Dermis microvascular lymphatic vessel endothelial cell (primary cell): Measurements from ENCODE around the gene MTHFD1. TPM values are rescaled to one million over a fixed set of nuclear protein-coding genes. Genes with fewer than 3 reads are reported as not detected.
A peak's percentile ranks its signal among the peaks of the same experiment; 100 is the strongest.

ENCODE experiments used
- DNase-seq, 2 donors: peaks; one replicate each; pipeline versions ENCODE4 v3.0.0 to v3.0.0-alpha.2; 2010; ENCODE audit warnings: low read depth in 2 of 2
- total RNA-seq: library from RNA; depleted of rRNA; stranded (reverse); fragments of >200 nt; gene quantifications from 2 replicates; pipeline ENCODE4 v1.2.1, GENCODE V29; 2014

The MTHFD1 gene
- total RNA-seq, 1 donor from 2014 or later: 48.3 TPM

DNA sequence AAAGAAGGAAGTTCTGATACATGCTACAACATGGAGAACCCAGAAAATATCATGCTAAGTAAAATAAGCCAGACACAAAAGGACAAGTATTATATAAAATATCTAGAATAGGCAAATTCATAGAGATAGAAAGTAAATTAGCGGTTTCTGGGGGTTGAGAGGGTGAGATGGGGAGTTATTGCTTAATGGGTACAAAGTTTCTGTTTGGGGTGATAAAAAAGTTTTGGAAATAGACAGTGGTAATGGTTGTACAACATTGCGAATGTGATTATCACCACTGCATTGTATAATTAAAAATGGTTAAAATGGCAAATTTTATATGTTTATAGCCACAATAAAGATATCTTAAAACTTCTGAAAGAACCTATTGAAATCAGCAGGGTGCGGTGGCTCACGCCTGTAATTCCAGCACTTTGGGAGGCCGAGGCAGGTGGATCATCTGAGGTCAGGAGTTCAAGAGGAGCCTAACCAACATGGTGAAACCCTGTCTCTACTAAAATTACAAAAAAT is 100.5 kb downstream of the MTHFD1 start:
- no peak for DNase-seq

- no peak for DNase-seq
These were observed 103.5 kb downstream of the MTHFD1 start for GRCh38 chr14:64491637-64492036.

DNA sequence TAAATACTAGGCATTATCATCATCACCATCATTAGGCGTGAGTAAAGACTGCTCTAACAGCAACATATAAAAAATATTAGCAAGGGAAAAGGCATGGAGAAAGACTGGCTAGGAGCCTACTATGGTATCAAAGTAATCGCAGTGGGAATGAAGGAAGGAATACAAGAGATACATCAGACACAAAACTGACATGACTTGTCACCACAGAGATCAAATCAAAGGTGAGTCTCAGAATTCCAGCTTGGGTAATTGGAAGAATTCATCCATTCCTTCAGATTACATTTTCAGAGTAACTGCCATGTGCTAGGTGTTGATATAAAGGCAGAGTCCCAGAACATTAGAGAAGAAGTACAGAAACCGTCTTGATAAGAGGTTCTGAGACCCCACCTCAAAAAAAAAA is 105.3 kb downstream of the MTHFD1 start:
- no peak for DNase-seq

- DNase-seq: no peak
These were observed 107.1 kb downstream of the MTHFD1 start for GRCh38 chr14:64495252-64495651.

DNA sequence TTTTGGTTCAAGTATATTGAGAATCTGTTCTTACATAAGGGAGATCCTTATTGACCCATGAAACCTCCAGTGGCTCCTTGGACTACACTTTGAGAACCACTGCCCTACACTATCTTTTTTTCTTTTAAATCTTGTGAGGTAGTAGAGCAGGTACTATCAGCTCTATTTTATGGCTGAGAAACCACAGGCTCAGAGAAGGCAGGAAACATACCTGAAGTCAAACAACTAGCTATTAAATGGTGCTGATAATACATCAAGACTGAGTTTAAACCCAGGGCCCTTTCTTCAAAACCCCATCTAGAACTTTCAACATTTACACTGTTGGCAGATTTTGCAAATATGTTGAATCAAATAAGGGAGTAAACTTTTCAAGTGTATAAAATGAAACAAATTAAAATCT is 108.6 kb downstream of the MTHFD1 start:
- DNase-seq: no peak

DNA sequence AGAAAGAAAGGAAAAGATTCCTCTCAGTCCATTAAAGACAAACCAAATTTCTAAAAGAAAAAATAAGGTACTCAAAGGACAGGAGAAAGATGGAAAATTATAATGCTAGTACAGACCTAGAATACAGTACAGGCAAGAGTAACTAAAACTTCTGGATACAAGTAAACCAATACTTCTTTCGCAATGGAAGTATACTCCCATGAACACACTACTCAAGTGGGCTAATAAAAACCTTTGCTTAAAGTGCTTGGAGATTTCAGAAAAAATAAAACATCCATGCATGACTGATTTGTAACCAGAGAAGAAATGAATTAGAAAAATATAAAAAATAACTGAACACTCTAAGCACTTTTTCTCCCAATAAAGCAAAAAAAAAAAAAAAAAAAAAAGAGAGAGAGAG is 111.9 kb downstream of the MTHFD1 start:
- no peak for DNase-seq

DNA sequence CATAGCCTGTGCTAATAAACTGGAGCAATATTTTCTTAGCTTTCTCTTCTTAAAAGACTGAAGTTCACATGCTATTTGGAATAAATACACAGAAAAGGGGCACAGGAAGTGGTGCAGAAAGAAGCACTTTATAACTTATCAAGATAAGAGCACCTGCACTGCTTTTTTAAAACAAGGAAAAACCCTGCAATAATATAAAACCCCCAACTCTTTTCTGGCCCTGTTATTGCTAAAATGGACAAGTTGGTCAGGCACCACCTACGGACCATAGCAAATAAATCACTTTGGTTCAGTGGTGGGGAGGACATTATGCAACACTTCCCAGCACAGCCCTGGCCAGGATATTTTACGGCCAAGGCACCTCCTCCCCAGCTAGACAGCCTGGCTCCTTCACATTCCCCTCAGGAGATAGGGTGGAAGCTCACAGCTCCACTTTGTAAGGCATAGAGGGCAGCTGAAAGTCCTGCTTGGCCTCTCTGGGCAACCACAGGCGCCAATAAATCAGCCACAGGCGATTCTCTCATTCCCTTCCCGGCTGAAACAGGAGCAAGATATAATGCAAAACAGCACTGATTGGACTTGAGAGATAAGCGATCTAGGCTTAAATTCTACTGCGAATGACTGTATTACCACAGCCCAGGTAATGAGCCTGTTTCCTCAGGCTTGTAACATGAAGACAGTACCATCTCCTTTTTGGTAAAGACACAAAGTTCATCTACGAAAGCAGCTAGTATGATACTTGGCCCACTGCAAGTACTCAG is 113.4 kb downstream of the MTHFD1 start:
- peak in 1 of 2 donors; percentile 37 for DNase-seq

- DNase-seq: no peak
These were observed 114.3 kb downstream of the MTHFD1 start for GRCh38 chr14:64502456-64502855.

- peak in 1 of 2 donors; percentile 21 for DNase-seq
These were observed 114.8 kb downstream of the MTHFD1 start for GRCh38 chr14:64502887-64503433.

- DNase-seq: peak; percentile 81 to 96
These were observed 115.5 kb downstream of the MTHFD1 start, which contains the start of gene ZBTB25 for GRCh38 chr14:64503434-64504309. ZBTB25 (minus strand) TSS chr14:64503838; CDS start chr14:64490533, 13,305 bp downstream.

GRCh38 chr14:64504310-64504896 is 116.2 kb downstream of the MTHFD1 start, which contains the start of gene ZBTB1:
ZBTB1 (plus strand) TSS chr14:64504770; CDS start chr14:64521505, 16,735 bp downstream.
- peak; percentile 76 to 92 for DNase-seq

GRCh38 chr14:64504897-64505794 is 117.0 kb downstream of the MTHFD1 start:
- peak; percentile 42 to 86 for DNase-seq

- DNase-seq: no peak
These were observed 118.6 kb downstream of the MTHFD1 start for GRCh38 chr14:64506721-64507120.

GRCh38 chr14:64507376-64508156 is 119.4 kb downstream of the MTHFD1 start:
- DNase-seq: peak in 1 of 2 donors; percentile 42

DNA sequence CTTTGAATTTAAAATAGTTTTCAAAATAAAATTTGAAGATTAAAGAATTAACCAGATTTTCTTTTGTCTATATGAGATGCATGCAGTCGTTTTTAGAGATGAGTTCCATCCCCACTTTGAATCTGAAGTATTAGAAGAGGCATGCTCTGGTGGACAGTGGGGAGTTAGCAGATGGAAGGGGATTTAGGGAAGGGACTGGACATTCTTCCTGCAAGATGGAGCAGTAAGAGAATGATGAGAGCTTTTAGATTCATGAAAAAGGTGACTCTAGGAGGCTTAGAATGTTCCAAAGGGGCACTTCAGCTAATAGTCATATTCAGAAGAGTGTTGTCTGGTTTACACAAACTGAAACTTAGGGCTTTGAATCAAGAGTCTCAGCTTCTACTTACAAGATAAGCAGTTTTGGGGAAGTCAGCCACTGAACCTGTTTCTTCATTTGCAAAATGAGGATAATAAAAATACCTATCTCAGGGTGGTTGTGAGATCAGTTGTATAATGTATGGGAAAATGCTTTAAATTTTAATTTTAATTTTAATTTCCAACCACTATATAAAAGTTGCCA is 120.1 kb downstream of the MTHFD1 start:
- no peak for DNase-seq

DNA sequence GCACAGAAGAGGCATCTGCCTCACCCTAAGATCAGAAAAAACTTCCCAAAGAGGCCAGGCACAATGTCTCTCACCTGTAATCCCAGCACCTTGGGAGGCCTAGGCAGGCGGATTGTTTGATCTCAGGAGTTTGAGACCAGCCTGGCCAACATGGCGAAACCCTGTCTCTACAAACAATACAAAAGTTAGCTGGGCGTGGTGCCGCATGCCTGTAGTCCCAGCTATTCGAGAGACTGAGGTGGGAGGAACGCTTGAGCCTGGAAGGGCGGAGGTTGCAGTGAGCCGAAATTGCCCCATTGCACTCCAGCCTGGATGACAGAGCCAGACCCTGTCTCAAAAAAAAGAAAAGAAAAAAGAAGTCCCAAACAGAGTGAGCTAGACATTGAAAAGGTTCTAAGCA is 120.9 kb downstream of the MTHFD1 start:
- no peak for DNase-seq
